HG03432 (cell line): ENCODE results near the gene SH3GLB1.
A peak's percentile ranks its signal among the peaks of the same experiment; 100 is the strongest.

ENCODE experiments used
- ATAC-seq: cut with Tn5 transposase; IDR thresholded peaks from one replicate; pipeline ENCODE4 v1.9.1; 2021; ENCODE audit warnings: mild to moderate bottlenecking, moderate library complexity; ENCODE audit not compliant: unreplicated experiment

Gene SH3GLB1

GRCh38 chr1:86731416-86731815 is 27.0 kb downstream of the SH3GLB1 start:
- no peak for ATAC-seq

- no peak for ATAC-seq
These were observed 29.0 kb downstream of the SH3GLB1 start for GRCh38 chr1:86733340-86733739.

GRCh38 chr1:86739648-86740509 is 35.5 kb downstream of the SH3GLB1 start:
- peak; percentile 89 for ATAC-seq

GRCh38 chr1:86741947-86742572 is 37.7 kb downstream of the SH3GLB1 start:
- ATAC-seq, result no peak

- ATAC-seq, result no peak
These were observed 42.9 kb downstream of the SH3GLB1 start for GRCh38 chr1:86747304-86747703.

GRCh38 chr1:86748622-86749373 is 44.4 kb downstream of the SH3GLB1 start:
- ATAC-seq, result no peak

GRCh38 chr1:86750076-86750475 is 45.7 kb downstream of the SH3GLB1 start:
- no peak for ATAC-seq

- no peak for ATAC-seq
These were observed 46.2 kb downstream of the SH3GLB1 start for GRCh38 chr1:86750530-86750929.

GRCh38 chr1:86751923-86752322 is 47.5 kb downstream of the SH3GLB1 start:
- ATAC-seq, result no peak

GRCh38 chr1:86753700-86754099 is 49.3 kb downstream of the SH3GLB1 start:
- no peak for ATAC-seq

GRCh38 chr1:86754265-86754974 is 50.0 kb downstream of the SH3GLB1 start:
- ATAC-seq, result no peak

- no peak for ATAC-seq
These were observed 51.7 kb downstream of the SH3GLB1 start for GRCh38 chr1:86756062-86756406.

- no peak for ATAC-seq
These were observed 53.1 kb downstream of the SH3GLB1 start for GRCh38 chr1:86757272-86757984.

- no peak for ATAC-seq
These were observed 54.2 kb downstream of the SH3GLB1 start for GRCh38 chr1:86758570-86758969.

GRCh38 chr1:86760199-86760598 is 55.8 kb downstream of the SH3GLB1 start:
- no peak for ATAC-seq

GRCh38 chr1:86762336-86762735 is 58.0 kb downstream of the SH3GLB1 start:
- no peak for ATAC-seq

GRCh38 chr1:86764523-86764922 is 60.1 kb downstream of the SH3GLB1 start:
- no peak for ATAC-seq

- ATAC-seq, result no peak
These were observed 60.7 kb downstream of the SH3GLB1 start for GRCh38 chr1:86765073-86765472.

GRCh38 chr1:86765674-86766073 is 61.3 kb downstream of the SH3GLB1 start:
- ATAC-seq, result no peak

GRCh38 chr1:86768554-86768953 is 64.2 kb downstream of the SH3GLB1 start:
- ATAC-seq, result no peak
